ENCODE results near the gene TUFM. TPM values are rescaled to one million over a fixed set of nuclear protein-coding genes. Genes with fewer than 3 reads are reported as not detected.
"Not testable (repeated sequence)": the region's sequence is repeated elsewhere in the genome, so short reads cannot be mapped to it uniquely, and the experiment has no call there.

Gene TUFM
- total RNA-seq, 2 experiments from 2014 or later = 224 to 241 TPM

DNA sequence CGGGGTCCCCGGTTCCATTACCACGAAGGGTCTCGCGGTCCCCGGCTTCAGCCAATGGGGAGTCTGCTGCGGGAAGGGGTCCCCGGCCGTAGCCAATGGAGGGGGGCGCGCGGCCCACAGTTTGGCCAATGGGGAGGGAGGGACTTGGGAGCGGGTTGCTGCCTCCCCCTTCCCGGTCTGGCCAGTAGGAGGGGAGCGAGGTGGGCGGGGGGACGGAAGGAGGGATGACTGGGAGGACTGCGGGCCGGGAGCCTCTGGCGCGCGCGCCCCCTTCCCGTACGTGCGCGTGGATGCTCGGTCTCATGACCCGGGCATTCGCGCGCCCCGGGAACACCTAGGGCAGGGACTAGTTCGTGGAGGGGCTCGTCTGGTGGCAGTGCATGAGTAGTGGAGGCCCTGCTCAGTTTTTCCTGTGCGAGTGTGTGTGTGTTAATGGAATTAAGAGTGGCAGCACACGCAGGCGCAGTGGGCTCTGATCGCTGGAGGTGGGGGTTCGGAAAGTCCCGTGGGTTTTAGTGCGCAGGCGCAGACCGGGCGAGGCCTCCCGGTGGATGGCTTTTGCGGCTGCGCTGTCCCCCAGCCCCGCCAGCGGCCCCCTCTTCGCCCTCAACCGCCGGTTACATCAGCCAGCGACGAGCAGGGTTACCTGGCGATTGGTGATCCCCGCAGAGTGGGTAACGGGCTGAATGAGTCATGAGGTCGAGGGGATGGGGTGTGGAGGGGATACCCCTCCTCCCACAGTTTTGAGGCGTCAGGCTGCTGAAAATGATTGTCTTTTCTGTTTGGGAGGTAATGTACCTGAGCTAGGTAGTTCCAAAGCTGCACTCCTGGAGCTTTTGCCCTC, 22.1 kb downstream of the TUFM start:
- no peaks in the 10 kb centered on the region for H3K27me3 Mint-ChIP-seq
- peak; percentile 80 for ATAC-seq
- peak overlapping the region; percentile 100 for H3K27ac Mint-ChIP-seq
- peak; percentile 98 for DNase-seq
- CTCF ChIA-PET = interaction anchor here (0.6 to 1.5 kb wide), 2 partner anchors 12 to 39 kb away, joined by 3 read pairs; no protein-coding TSS in a partner anchor
- peaks cover 45% of the 10 kb centered on the region for H3K4me1 Mint-ChIP-seq
- intact Hi-C loops (cut with DNase I, micrococcal nuclease) = loop anchor here (1.0 to 10.0 kb wide), 16 partner anchors 22 to 1835 kb away; partner anchors contain the start of genes NFATC2IP (in 2 of the 2), TUFM (in 2 of the 2), ALDOA (in 1 of the 2) and FBRS (in 1 of the 2)
- H3K9me3 Mint-ChIP-seq (ENCODE audit: low read depth) = no peaks in the 10 kb centered on the region
- H3K36me3 Mint-ChIP-seq (ENCODE audit: low read depth) = peaks cover 49% of the 10 kb centered on the region
- POLR2A ChIA-PET = interaction anchor here (0.7 to 4.3 kb wide), 7 partner anchors 12 to 527 kb away, joined by 3 to 33 read pairs (median 7); partner anchors contain the start of genes SH2B1 and TUFM
- peak overlapping the region; percentile 96 for H3K4me3 Mint-ChIP-seq

DNA sequence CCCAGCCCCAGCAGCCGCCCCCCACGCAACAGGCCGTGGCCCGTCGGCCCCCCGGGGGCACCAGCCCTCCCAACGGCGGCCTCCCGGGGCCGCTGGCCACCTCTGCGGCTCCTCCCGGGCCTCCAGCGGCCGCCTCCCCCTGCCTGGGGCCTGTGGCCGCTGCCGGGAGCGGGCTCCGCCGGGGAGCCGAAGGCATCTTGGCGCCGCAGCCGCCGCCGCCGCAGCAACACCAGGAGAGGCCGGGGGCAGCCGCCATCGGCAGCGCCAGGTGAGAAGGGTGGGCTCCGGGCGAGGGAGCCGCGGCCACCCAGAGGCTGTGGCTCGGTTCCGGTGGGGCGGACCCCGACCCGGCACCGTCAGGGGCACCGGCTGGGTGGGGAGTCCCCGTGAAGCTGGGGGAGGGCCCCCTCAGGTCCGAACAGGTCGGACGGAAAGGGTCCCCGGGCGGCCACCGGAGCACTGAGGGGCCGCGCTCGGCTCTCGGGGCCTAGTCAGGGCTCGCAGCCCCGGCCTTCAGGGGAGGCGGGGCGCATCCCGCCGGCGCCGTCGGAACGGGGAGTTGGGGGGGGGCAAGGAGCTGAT, 22.8 kb downstream of the TUFM start:
- peaks cover 46% of the 10 kb centered on the region for H3K36me3 Mint-ChIP-seq (ENCODE audit: low read depth)
- peaks cover 45% of the 10 kb centered on the region for H3K4me1 Mint-ChIP-seq
- peak; percentile 0 for ATAC-seq
- H3K4me3 Mint-ChIP-seq = peak overlapping the region; percentile 96
- POLR2A ChIA-PET = interaction anchor here (0.7 to 4.3 kb wide), 5 partner anchors 15 to 526 kb away, joined by 3 to 33 read pairs (median 7); partner anchors contain the start of genes SH2B1 and TUFM
- no peaks in the 10 kb centered on the region for H3K27me3 Mint-ChIP-seq
- CTCF ChIA-PET = interaction anchor here (1.5 kb wide), 1 partner anchor 40 kb away, joined by 3 read pairs; no protein-coding TSS in a partner anchor
- DNase-seq = no peak
- intact Hi-C loops (cut with DNase I, micrococcal nuclease) = loop anchor here (2.0 to 10.0 kb wide), 9 partner anchors 127 to 1835 kb away; partner anchors contain the start of genes FBRS (in 1 of the 2), INO80E (in 1 of the 2), MYL11 (in 1 of the 2) and NFATC2IP (in 1 of the 2)
- H3K27ac Mint-ChIP-seq = peak overlapping the region; percentile 100
- H3K9me3 Mint-ChIP-seq (ENCODE audit: low read depth) = no peaks in the 10 kb centered on the region

DNA sequence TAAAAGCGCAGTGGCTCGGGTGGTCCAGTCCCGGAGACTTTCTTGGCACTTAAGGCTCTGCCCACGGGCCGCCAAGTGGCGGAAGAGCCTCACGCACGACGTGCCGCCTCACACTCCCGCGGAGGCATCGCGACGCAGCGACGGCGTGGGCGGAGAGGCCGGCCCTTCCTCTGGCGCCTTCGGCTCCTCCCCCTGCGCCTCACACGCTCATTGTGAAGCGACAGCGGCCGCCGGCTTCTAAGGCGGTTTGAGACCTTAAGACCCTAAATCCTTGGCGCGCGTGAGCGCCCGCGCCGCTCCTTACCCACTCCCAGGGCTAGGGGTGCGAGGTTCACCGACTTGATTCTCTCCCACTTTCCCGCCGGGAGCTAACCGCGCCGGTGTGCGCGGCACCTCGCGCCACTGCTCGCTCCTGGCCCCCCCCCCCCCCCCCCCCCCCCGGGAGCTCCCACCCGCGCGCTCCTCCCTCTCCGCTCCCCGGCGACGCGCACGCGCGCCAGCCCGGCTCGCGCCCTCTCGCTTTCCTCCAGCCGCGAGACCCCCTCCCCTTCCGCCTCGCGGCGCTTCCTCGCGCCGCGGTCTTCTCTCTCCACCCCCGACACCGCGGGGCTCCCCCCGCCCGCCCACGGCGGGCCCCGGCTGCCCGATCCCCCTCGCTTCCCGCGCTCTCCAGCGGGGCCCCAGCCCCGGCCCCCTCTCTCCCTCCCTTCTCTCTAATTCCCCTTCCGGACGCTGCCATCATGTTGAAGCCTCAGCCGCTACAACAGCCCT, 23.4 kb downstream of the TUFM start, which contains the start of gene ATXN2L:
TSS of gene ATXN2L (plus strand) at position 480 of the 771 bp plus-strand sequence. CDS start at position 741, 261 bp downstream.
- CTCF ChIA-PET = interaction anchor here (0.8 to 1.5 kb wide), 3 partner anchors 40 to 123 kb away, joined by 3 to 4 read pairs (median 4); no protein-coding TSS in a partner anchor
- H3K27ac Mint-ChIP-seq = peak within 1 kb of the TSS; percentile 100
- ATAC-seq = peak; percentile 43
- H3K36me3 Mint-ChIP-seq (ENCODE audit: low read depth) = peaks cover 40% of the 10 kb centered on the region
- H3K9me3 Mint-ChIP-seq (ENCODE audit: low read depth) = no peaks in the 10 kb centered on the region
- H3K4me3 Mint-ChIP-seq = peak within 1 kb of the TSS; percentile 96
- intact Hi-C loops (cut with DNase I, micrococcal nuclease) = loop anchor here (1.0 to 10.0 kb wide), 15 partner anchors 41 to 1836 kb away; partner anchors contain the start of genes CLN3 (in 1 of the 2), FBRS (in 1 of the 2), INO80E (in 1 of the 2) and MYL11 (in 1 of the 2)
- H3K27me3 Mint-ChIP-seq = no peaks in the 10 kb centered on the region
- DNase-seq = peak; percentile 99
- POLR2A ChIA-PET = interaction anchor here (0.5 to 4.3 kb wide), 7 partner anchors 15 to 1151 kb away, joined by 3 to 33 read pairs (median 7); partner anchors contain the start of genes NFATC2IP, SH2B1, TAOK2 and TUFM
- peaks cover 41% of the 10 kb centered on the region for H3K4me1 Mint-ChIP-seq

DNA sequence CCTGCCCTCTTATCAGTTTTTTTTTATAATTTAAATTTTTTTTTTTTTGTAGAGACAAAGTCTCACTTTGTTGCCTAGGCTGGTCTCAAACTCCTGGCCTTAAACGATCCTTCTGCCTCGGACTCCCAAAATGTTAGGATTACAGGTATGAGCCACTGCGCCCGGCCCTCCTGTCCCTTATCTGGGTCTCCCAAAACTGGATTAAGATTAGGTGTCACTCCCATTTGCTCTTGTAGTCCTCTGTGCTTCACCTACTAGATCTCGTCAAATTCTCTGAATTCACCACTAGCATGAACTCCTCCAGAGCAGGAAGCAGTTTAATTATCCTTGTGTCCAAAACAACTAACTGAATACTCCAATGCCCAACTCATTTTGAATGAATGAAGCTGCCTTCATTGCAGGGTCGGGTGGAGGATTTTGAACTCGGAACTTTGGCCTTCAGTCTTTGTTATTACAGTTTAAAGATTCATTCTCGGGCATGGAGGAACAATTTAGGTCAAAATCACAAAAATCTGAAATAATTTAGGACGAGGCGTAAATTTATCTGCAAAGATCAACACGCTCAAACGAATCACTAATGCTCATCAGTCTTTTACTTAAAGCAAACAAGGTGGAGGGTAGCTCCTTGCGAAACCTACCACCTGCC, 24.2 kb downstream of the TUFM start:
- Mint-ChIP-seq H3K4me3 (peak overlapping the region; percentile 96), H3K36me3 (ENCODE audit: low read depth) (peaks cover 33% of the 10 kb centered on the region), H3K9me3 (ENCODE audit: low read depth) (no peaks in the 10 kb centered on the region), H3K4me1 (peaks cover 37% of the 10 kb centered on the region), H3K27me3 (no peaks in the 10 kb centered on the region), H3K27ac (peak overlapping the region; percentile 88)
- DNase-seq (no peak), ATAC-seq (no peak)
- intact Hi-C loops (cut with DNase I, micrococcal nuclease) = loop anchor here (1.0 to 10.0 kb wide), 15 partner anchors 41 to 1837 kb away; partner anchors contain the start of genes CLN3 (in 1 of the 2), FBRS (in 1 of the 2), INO80E (in 1 of the 2) and MYL11 (in 1 of the 2)
- CTCF ChIA-PET = interaction anchor here (0.7 to 1.5 kb wide), 6 partner anchors 24 to 123 kb away, joined by 3 to 4 read pairs (median 3); partner anchors contain the start of gene TUFM
- POLR2A ChIA-PET = interaction anchor here (0.5 to 4.3 kb wide), 8 partner anchors 15 to 1151 kb away, joined by 3 to 33 read pairs (median 6); partner anchors contain the start of genes NFATC2IP, SH2B1, TAOK2 and TUFM

GRCh38 chr16:28820546-28820945, 25.6 kb downstream of the TUFM start:
- not testable (repeated sequence) for ATAC-seq; H3K4me3 Mint-ChIP-seq; H3K9me3 Mint-ChIP-seq (ENCODE audit: low read depth); H3K27me3 Mint-ChIP-seq; DNase-seq
- intact Hi-C loops (cut with DNase I, micrococcal nuclease) = loop anchor here in 1 of 2 experiments (5.0 to 10.0 kb wide), 4 partner anchors 608 to 1554 kb away; partner anchors contain the start of genes MYL11, TBC1D10B, TBX6 and XPO6
- ChIA-PET CTCF (interaction anchor here (0.6 kb wide), 1 partner anchor 9 kb away, joined by 3 read pairs; no protein-coding TSS in a partner anchor), POLR2A (interaction anchor here (4.3 kb wide), 1 partner anchor 25 kb away, joined by 33 read pairs; the partner anchor contains the start of gene TUFM)
- Mint-ChIP-seq H3K36me3 (ENCODE audit: low read depth) (peaks cover 22% of the 10 kb centered on the region), H3K27ac (peak overlapping the region; percentile 30), H3K4me1 (peaks cover 24% of the 10 kb centered on the region)

GRCh38 chr16:28820016-28820415, 26.1 kb downstream of the TUFM start:
- Mint-ChIP-seq H3K36me3 (ENCODE audit: low read depth) (peaks cover 17% of the 10 kb centered on the region), H3K4me1 (peaks cover 19% of the 10 kb centered on the region), H3K4me3 (no peak overlapping the region), H3K27ac (peak overlapping the region; percentile 30), H3K27me3 (no peaks in the 10 kb centered on the region), H3K9me3 (ENCODE audit: low read depth) (peaks cover 3% of the 10 kb centered on the region)
- intact Hi-C loops (cut with DNase I, micrococcal nuclease) = loop anchor here in 1 of 2 experiments (5.0 to 10.0 kb wide), 4 partner anchors 608 to 1555 kb away; partner anchors contain the start of genes MYL11, TBC1D10B, TBX6 and XPO6
- DNase-seq (no peak), ATAC-seq (no peak)
- ChIA-PET POLR2A (no interaction called here), CTCF (interaction anchor here (0.6 kb wide), 1 partner anchor 8 kb away, joined by 3 read pairs; no protein-coding TSS in a partner anchor)

- CTCF ChIA-PET; POLR2A ChIA-PET; H3K27me3 Mint-ChIP-seq; intact Hi-C loops (cut with DNase I, micrococcal nuclease); ATAC-seq; H3K4me1 Mint-ChIP-seq; H3K27ac Mint-ChIP-seq; H3K9me3 Mint-ChIP-seq (ENCODE audit: low read depth); DNase-seq; H3K4me3 Mint-ChIP-seq; H3K36me3 Mint-ChIP-seq (ENCODE audit: low read depth): not testable (repeated sequence)
Observed at GRCh38 chr16:28807445-28808120, 38.6 kb downstream of the TUFM start.

DNA sequence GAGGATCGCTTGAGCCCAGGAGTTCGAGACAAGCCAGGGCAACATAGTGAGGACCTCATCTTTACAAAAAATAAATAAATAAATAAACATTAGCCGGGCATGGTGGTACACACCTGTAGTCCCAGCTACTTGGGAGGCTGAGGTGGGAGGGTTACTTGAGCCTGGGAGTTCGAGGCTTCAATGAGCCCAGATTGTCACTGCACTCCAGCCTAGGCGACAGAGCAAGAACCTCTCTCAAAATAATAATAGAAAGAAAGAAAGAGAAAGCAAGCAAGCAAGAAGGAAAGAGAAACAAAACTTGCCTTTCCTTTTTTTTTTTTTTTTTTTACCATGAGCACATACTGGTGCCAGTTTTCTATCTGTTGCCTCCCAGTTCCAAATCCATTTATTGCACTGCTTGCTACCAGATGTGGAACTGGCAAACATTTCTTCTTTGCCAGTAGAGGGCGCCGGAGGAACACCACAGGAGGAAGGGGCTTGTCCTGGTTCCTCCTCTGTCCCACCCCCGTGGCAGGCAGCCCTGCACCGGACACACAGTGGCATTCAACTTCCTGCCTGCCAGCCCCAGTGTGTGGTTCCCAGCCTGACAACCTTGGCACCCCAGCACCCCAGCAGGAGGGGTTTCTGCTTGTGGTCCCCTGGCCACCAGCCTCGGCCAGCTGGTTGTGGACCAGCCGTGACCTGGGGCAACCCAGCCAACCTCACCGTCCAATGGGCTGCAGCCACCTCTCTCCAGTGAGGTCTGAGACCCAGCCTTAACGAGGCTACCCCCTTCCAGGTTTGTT, 43.7 kb downstream of the TUFM start:
- peak overlapping the region; percentile 57 for H3K4me3 Mint-ChIP-seq
- H3K9me3 Mint-ChIP-seq (ENCODE audit: low read depth); H3K27me3 Mint-ChIP-seq; CTCF ChIA-PET; H3K27ac Mint-ChIP-seq; POLR2A ChIA-PET; H3K36me3 Mint-ChIP-seq (ENCODE audit: low read depth); H3K4me1 Mint-ChIP-seq; intact Hi-C loops (cut with DNase I, micrococcal nuclease): not testable (repeated sequence)
- DNase-seq (peak; percentile 86), ATAC-seq (peak; percentile 81)

Data from activated CD4-positive, alpha-beta T cell treated with anti-CD3 and anti-CD28 coated beads for 36 hours (primary cell).